Muscle layer of colon (tissue), 2 donors: Measurements from ENCODE around the gene TRAF3IP1.
"Not testable (repeated sequence)": the region's sequence is repeated elsewhere in the genome, so short reads cannot be mapped to it uniquely, and the experiment has no call there.

Experiments
- H3K27ac ChIP-seq: one replicate; pipeline ENCODE4 v1.7.0; 2013; ENCODE audit warnings: low read depth, mild to moderate bottlenecking, low read length, moderate library complexity
- H3K27me3 ChIP-seq, 2 donors: one replicate each; pipeline ENCODE4 v1.7.0; 2013; ENCODE audit warnings: low read length in 2 of 2, mild to moderate bottlenecking in 2 of 2; ENCODE audit not compliant: insufficient read depth in 2 of 2, control insufficient read depth in 1 of 2
- H3K36me3 ChIP-seq: one replicate; pipeline ENCODE4 v1.7.0; 2013; ENCODE audit warnings: mild to moderate bottlenecking, low read length; ENCODE audit not compliant: insufficient read depth
- H3K4me1 ChIP-seq: one replicate; pipeline ENCODE4 v1.7.0; 2013; ENCODE audit warnings: mild to moderate bottlenecking, low read length; ENCODE audit not compliant: insufficient read depth
- H3K4me3 ChIP-seq, 2 donors: one replicate each; pipeline ENCODE4 v1.7.0; 2013; ENCODE audit warnings: low read length in 2 of 2, low read depth in 1 of 2, mild to moderate bottlenecking in 1 of 2, moderate library complexity in 1 of 2
- H3K9ac ChIP-seq: one replicate; pipeline ENCODE4 v1.7.0; 2013; ENCODE audit warnings: low read length
- H3K9me3 ChIP-seq: one replicate; pipeline ENCODE4 v1.7.0; 2013; ENCODE audit warnings: mild to moderate bottlenecking, low read length
- donor health status: abdominal sarcoma.
- donor health status: Adenocarcinoma of cecum.

TRAF3IP1 gene

DNA sequence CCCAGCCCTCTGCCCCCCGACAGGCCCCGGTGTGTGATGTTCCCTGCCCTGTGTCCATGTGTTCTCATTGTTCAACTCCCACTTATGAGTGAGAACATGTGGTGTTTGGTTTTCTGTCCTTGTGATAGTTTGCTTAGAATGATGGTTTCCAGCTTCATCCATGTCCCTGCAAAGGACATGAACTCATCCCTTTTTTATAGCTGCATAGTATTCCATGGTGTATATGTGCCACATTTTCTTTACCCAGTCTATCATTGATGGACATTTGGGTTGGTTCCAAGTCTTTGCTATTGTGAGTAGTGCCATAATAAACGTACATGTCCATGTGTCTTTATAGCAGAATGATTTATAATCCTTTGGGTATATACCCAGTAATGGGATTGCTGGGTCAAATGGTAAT is 52.0 kb downstream of the TRAF3IP1 start:
- H3K27ac ChIP-seq, H3K36me3 ChIP-seq, H3K9ac ChIP-seq, H3K4me3 ChIP-seq, H3K4me1 ChIP-seq, H3K27me3 ChIP-seq, H3K9me3 ChIP-seq: not testable (repeated sequence)

DNA sequence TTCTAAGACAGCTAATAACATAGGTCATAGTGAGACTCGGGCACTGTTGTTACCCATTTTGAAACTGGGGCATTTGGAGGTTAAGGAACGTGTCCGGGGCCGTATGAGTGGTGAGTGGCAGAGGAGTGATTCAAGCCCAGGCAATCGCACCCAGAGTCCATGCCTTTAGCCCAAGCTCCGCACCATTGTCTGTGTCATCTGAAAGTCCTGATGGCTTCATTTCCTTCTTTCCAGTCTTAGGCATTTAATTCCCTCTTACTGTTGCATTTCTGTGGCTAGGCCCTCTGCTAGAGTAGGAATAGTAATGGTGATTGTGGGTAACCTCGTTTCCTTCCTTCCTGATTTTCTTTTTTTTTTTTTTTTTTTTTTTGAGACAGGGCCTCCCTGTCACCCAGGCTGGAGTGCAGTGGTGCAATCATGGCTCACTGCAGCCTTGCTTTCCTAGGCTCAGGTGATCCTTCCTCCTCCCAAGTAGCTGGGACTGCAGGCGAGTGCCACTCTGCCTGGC is 56.6 kb downstream of the TRAF3IP1 start:
- no peaks in the 10 kb centered on the region for H3K36me3 ChIP-seq
- no peak overlapping the region for H3K4me3 ChIP-seq
- H3K9me3 ChIP-seq = no peaks in the 10 kb centered on the region
- no peak overlapping the region for H3K9ac ChIP-seq
- H3K4me1 ChIP-seq = no peaks in the 10 kb centered on the region
- H3K27me3 ChIP-seq = no peaks in the 10 kb centered on the region
- H3K27ac ChIP-seq = no peak overlapping the region

DNA sequence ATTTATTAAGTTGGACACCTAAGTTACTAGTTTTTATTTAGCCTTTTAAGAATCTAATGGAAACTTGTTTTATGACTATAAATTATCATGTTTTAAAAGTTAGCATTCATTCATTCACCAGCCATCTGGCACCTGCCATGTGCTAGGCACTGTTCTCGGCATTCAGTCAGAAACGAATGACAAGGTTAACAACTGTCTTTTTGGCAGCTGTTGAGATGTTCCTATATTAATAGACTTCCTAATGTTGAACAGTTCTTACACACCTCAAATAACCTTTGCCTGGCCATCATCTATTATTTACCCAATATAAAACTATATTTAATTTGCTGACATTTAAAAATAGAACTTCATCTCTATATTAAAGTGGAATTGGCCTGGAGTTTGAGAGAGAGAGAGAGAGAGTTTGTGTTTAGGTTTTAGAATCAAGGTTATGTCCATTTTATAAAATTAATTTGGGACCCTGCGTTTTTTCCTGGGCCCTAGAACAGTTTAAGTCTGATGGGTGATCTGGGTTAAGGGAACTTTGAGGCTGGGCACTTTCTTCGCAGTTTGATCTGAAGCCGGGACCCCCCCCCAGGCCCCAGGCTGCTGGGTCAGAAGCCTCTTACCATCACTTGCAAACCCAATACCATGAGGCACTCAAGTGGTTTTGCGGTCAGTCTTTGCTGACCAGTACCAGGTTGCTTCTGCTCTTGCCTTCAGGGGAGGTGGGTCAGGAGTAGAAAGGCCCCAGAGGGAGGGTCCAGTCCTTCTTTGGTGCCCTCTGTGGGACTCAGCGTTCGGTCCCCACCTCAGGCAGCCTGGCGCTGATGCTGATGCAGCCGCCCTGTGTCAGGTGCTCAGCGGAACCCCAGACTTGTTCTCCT is 58.1 kb downstream of the TRAF3IP1 start:
- H3K27me3 ChIP-seq = no peaks in the 10 kb centered on the region
- no peak overlapping the region for H3K9ac ChIP-seq
- H3K4me1 ChIP-seq = no peaks in the 10 kb centered on the region
- no peak overlapping the region for H3K27ac ChIP-seq
- H3K9me3 ChIP-seq = no peaks in the 10 kb centered on the region
- H3K4me3 ChIP-seq = no peak overlapping the region
- no peaks in the 10 kb centered on the region for H3K36me3 ChIP-seq

DNA sequence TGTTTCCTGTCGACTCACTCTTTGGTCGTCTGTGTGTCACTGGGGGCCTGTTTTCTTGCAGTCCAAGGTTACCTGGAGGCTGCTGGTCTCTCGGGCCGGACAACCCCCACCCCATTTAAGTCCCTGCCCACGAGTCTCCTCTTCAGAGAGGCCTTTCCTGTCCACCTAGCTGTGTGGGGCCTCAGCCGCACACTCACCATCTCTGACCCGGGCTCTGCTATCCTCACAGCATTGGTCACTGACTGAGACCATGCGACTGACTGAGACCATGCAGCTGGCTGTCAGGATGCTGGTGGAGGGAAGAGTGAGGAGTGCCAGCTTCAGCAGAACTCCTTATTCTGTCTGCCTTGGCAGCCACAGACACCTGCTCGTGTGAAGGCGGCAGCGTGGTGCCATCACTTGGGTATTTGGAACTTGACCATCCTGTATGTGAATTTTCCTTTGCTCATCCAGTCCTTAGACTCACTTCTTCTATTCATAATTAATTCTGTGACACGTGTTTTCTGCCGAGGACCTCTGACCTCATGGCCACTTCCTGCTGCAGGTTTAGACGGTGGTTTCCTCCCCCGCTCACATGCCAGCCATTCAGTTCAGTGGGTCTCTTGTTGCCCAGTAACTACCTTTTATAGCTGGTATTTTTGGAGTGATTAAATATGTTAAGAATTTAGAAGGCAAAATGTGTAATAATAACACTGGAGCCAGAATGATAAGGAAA is 58.9 kb downstream of the TRAF3IP1 start:
- no peak overlapping the region for H3K9ac ChIP-seq
- no peaks in the 10 kb centered on the region for H3K4me1 ChIP-seq
- H3K36me3 ChIP-seq = no peaks in the 10 kb centered on the region
- no peaks in the 10 kb centered on the region for H3K9me3 ChIP-seq
- no peaks in the 10 kb centered on the region for H3K27me3 ChIP-seq
- no peak overlapping the region for H3K27ac ChIP-seq
- H3K4me3 ChIP-seq = no peak overlapping the region

DNA sequence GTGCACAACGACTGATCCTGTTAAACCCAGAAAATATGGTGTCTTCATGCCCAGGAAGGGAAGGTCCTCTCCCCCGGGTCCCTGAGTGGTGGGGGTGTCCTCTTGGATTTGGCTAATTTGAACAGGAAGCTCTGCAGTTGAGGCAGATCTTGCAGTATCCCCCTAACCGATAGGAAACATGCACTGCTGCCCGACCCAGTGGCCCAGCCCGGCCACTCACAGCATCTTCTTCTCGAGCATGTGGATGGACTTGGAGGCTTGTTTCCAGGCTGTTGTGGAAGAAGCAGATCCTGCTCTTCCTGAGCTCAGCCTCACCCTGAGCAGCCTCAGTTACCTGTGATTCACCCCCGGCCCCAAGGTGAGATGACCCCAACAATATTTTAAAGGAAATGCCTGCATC is 60.0 kb downstream of the TRAF3IP1 start:
- no peak overlapping the region for H3K4me3 ChIP-seq
- no peak overlapping the region for H3K27ac ChIP-seq
- H3K9ac ChIP-seq = no peak overlapping the region
- no peaks in the 10 kb centered on the region for H3K36me3 ChIP-seq
- H3K27me3 ChIP-seq = no peaks in the 10 kb centered on the region
- no peaks in the 10 kb centered on the region for H3K9me3 ChIP-seq
- no peaks in the 10 kb centered on the region for H3K4me1 ChIP-seq

DNA sequence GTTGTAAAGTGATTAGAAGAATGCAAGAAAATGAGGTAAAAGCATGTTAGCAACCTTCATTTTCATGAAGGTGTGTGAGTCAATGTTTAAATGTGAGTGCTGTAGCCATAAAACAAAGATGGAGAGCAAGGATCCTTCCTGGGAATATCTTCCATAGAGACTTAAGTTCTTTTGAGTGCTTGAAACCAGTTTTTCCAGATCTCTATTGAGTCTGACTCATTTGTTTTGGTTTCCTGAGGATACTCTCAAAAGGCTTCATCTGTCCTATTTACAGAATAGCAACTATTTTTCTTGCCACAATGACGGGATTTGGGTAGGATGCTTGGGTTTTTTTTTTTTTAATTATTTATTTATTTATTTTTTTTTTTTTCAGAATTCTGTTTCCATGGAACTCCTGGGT is 60.5 kb downstream of the TRAF3IP1 start:
- Histone ChIP-seq H3K27ac (no peak overlapping the region), H3K27me3 (no peaks in the 10 kb centered on the region), H3K4me3 (no peak overlapping the region), H3K9me3 (no peaks in the 10 kb centered on the region), H3K4me1 (no peaks in the 10 kb centered on the region), H3K36me3 (no peaks in the 10 kb centered on the region), H3K9ac (no peak overlapping the region)

DNA sequence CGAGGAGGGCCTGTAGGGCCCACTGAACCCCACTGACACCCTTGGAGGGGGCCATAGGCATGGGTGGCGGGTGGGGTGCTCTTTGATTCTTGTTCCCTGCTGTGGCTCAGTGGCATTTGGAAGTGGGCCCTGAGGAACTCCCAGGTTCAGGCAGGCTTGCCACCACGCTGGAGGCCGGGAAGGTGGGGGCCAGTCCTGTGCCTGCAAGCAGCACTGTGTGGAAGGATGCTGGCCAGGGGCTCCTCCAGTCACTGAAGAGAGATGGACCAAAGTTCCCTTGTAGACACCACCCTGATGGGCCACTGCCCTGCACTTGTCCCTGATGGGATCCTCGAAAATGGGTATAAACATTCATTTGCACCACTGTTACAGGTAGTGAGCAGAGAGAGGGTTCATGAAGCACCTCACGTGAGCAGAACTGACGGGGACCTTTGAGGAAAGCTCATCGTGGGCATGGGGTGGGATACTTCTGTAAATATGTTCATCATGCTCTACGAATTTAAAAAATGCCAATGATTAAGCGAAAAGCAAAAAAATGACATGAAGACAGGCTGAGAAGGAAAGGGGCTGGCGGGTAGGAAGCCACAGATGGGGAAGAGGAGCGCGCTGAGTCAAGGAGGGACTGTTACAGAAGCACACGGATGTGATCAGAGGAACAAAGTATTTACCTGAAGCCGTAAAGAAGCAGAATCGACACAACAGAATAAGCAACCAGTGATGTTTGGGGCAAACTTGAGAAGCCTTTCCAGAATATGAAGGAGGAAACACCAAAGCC is 61.2 kb downstream of the TRAF3IP1 start:
- H3K27me3 ChIP-seq = no peaks in the 10 kb centered on the region
- no peak overlapping the region for H3K27ac ChIP-seq
- H3K9me3 ChIP-seq = no peaks in the 10 kb centered on the region
- no peak overlapping the region for H3K4me3 ChIP-seq
- no peaks in the 10 kb centered on the region for H3K36me3 ChIP-seq
- no peaks in the 10 kb centered on the region for H3K4me1 ChIP-seq
- no peak overlapping the region for H3K9ac ChIP-seq

DNA sequence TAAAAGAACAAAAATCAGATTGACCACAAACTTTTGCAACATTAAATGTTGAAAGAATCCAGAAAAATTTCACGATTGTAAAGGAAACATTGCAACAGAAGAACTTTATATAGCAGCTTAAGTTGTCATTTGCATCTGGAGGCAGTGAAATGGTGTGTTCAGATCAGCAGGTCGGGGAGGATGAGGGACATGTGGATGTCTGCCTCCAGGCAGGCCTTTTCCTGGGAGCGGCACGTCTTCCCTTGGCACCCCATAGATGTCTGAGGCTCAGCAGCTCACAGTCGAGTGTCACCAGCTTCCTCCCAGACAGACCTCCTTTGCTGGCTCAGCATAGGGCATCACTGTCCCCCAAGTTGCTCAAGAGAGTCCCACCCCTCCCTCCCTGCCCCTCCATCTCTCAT is 62.1 kb downstream of the TRAF3IP1 start:
- Histone ChIP-seq H3K27ac (no peak overlapping the region), H3K36me3 (no peaks in the 10 kb centered on the region), H3K27me3 (no peaks in the 10 kb centered on the region), H3K4me3 (no peak overlapping the region), H3K9me3 (no peaks in the 10 kb centered on the region), H3K9ac (no peak overlapping the region), H3K4me1 (no peaks in the 10 kb centered on the region)

DNA sequence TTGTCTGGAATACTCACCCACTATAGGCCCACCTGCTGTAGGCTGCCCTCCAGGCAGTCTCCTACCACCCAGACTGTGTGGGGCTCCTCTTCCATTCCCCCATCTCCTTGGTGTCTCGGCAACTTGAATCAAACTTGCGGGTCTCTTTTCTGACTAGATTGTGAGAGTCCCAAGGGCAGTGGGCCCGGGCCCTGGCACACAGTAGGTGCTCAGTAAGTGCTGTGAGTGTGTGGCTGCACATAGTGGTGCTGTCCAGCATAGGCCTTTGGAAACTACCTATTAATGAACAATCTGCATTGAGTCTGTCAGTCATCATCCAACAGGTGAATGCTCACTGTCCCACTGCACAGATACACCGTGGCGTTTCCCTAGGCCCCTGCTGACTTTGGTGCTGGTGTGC is 62.8 kb downstream of the TRAF3IP1 start:
- no peaks in the 10 kb centered on the region for H3K4me1 ChIP-seq
- no peaks in the 10 kb centered on the region for H3K36me3 ChIP-seq
- no peak overlapping the region for H3K4me3 ChIP-seq
- no peaks in the 10 kb centered on the region for H3K27me3 ChIP-seq
- no peak overlapping the region for H3K9ac ChIP-seq
- H3K27ac ChIP-seq = no peak overlapping the region
- H3K9me3 ChIP-seq = no peaks in the 10 kb centered on the region

DNA sequence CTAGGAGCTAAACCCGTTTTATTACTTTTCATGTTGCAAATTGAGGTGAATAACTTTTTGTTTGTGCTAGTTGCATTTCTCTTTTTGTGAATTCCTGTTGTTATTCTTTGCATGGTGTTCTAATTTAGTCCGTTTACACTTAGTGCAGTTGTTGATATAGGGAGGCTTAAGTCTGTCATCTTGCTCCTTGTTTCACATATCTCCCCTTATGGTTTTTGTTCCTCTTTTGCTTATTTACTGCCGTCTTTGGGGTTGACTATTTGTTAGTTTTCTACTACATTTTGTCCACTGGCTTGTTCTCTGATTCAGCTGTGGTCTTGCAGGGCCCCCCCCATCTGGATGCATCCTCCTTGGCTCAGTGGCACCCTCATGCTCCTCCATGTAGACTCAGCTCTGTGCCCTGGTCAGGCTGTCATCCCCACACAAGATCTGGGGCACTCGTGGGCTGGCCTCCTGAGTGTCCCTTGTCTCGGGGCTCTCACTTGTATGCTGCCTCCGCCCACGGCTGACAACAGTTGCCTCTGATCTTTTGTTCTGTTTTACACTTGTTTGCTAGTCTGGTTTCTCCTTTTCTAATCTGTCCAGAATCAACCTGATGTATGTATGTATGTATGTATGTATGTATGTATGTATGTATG is 63.5 kb downstream of the TRAF3IP1 start:
- Histone ChIP-seq H3K36me3 (no peaks in the 10 kb centered on the region), H3K27me3 (no peaks in the 10 kb centered on the region), H3K9ac (no peak overlapping the region), H3K4me3 (no peak overlapping the region), H3K27ac (no peak overlapping the region), H3K9me3 (no peaks in the 10 kb centered on the region), H3K4me1 (no peaks in the 10 kb centered on the region)

DNA sequence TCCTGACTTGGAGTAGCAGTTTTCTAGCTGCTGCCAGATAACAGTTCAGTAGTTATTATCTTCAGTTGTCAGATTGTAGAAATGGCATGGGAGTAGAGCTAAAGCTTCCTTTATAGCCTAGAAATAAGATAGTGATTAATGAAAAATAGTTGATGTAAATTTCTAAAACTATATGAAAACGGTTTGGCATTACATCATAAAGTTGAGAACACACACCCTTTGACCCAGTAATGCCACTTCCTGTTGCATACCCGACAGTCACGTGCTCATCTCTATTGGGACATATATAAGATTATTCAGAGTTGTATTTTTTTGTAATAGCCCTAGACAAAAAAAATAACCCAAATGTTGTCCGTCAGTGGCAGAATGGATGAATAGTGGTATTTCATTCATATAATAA is 67.0 kb downstream of the TRAF3IP1 start:
- H3K4me1 ChIP-seq = peaks cover 5% of the 10 kb centered on the region
- no peaks in the 10 kb centered on the region for H3K9me3 ChIP-seq
- no peak overlapping the region for H3K4me3 ChIP-seq
- no peak overlapping the region for H3K27ac ChIP-seq
- no peaks in the 10 kb centered on the region for H3K27me3 ChIP-seq
- H3K9ac ChIP-seq = no peak overlapping the region
- no peaks in the 10 kb centered on the region for H3K36me3 ChIP-seq
